Measurements from ENCODE around the gene CFAP61.
"Not testable (repeated sequence)": the region's sequence is repeated elsewhere in the genome, so short reads cannot be mapped to it uniquely, and the experiment has no call there.

Gene CFAP61

DNA sequence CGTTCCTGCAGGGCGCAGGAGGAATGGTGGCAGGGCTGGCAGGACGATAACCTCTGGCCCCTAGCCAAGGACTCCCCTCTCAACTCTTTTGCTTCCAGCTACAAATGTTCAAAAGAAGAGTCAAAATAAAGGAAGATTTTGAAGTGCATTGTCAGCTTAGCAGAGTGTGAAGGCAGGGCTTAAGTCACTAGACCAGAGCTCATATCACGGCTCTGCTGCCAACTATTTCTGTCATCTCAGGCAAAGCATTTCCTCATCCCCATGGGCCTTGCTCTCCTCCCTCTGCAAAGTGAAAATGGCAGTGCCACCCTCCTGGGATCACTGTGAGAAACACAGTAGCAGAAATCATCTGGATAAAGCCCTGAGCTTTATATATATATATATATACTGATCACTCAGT lies 36.7 kb downstream of the CFAP61 start:
- no peak overlapping the region for H3K4me3 Mint-ChIP-seq
- no peaks in the 10 kb centered on the region for H3K9me3 Mint-ChIP-seq
- H3K4me1 Mint-ChIP-seq = no peaks in the 10 kb centered on the region

DNA sequence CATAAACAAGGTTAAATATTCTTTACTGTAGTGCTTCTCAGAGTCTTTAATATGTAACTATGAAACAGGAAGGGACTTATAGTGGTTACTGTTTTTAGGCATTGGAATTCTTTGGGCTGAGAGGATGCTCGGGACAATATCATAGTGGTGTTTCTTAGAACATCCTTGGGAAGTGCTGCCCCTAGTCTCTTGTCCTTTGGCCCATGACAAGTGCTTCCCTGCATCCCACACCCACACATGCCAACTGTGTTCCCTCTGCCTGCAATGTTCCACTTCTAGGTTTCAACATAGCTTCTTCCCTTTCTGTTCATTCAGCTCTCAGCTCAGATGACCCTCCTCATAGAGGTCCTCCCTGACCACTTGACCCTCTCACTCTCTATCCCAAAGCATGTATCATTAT lies 37.6 kb downstream of the CFAP61 start:
- CTCF ChIA-PET = no interaction called here

More for the DNA sequence above, 36.7 kb downstream of the CFAP61 start:
- Mint-ChIP-seq H3K36me3 (no peaks in the 10 kb centered on the region), H3K27ac (no peak overlapping the region), H3K27me3 (peaks cover 4% of the 10 kb centered on the region)
- DNase-seq = no peak
- CTCF ChIA-PET = interaction anchor here (0.8 kb wide), 1 partner anchor 148 kb away, joined by 3 read pairs; no protein-coding TSS in a partner anchor

DNA sequence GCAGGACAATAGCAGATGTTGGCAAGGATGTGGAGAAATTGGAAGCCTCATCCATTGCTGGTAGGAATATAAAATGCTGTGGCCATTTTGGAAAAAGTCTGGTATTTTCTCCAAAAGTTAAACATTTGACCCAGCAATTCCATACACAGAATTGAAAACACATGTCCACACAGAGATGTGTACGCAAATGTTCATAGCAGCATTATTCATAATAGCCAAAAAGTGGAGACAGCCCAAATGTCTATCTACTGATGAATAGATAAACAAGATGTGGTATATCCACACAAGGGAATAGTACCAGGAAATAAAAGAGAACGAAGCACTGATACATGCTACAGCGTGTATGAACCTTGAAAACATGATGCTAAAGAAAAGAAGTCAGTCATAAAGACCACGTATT lies 40.5 kb downstream of the CFAP61 start:
- Mint-ChIP-seq H3K4me1 (no peaks in the 10 kb centered on the region), H3K4me3 (no peak overlapping the region), H3K27ac (no peak overlapping the region), H3K9me3 (no peaks in the 10 kb centered on the region), H3K36me3 (no peaks in the 10 kb centered on the region), H3K27me3 (no peaks in the 10 kb centered on the region)
- CTCF ChIA-PET = no interaction called here
- no peak for DNase-seq

More for the DNA sequence above, 37.6 kb downstream of the CFAP61 start:
- H3K9me3 Mint-ChIP-seq = no peaks in the 10 kb centered on the region
- no peaks in the 10 kb centered on the region for H3K36me3 Mint-ChIP-seq
- H3K27ac Mint-ChIP-seq = no peak overlapping the region
- DNase-seq = no peak
- peaks cover 4% of the 10 kb centered on the region for H3K27me3 Mint-ChIP-seq
- no peak overlapping the region for H3K4me3 Mint-ChIP-seq
- H3K4me1 Mint-ChIP-seq = no peaks in the 10 kb centered on the region

DNA sequence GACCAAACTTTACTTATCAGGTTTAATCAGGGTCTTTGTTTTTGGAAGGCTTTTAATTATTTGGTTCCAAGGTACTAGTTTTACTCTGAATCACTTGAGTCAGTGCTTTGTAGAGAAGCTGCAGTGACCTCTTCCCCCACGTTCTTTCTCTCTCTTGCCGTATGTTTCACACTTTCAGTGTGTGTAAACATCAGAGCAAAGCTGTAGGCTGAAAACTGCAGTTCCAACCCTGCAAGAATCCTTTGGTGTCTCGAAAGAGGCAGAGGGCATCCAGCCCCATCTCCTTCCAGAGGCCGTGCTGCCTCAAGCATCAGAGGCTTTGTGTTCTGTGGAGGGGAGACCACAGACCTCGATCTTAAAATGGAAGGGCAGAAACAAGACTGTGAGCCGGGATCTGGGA lies 42.1 kb downstream of the CFAP61 start:
- no peak overlapping the region for H3K27ac Mint-ChIP-seq
- H3K4me3 Mint-ChIP-seq = no peak overlapping the region
- CTCF ChIA-PET = no interaction called here
- no peaks in the 10 kb centered on the region for H3K36me3 Mint-ChIP-seq
- no peak for DNase-seq
- no peaks in the 10 kb centered on the region for H3K9me3 Mint-ChIP-seq
- H3K4me1 Mint-ChIP-seq = no peaks in the 10 kb centered on the region
- no peaks in the 10 kb centered on the region for H3K27me3 Mint-ChIP-seq

DNA sequence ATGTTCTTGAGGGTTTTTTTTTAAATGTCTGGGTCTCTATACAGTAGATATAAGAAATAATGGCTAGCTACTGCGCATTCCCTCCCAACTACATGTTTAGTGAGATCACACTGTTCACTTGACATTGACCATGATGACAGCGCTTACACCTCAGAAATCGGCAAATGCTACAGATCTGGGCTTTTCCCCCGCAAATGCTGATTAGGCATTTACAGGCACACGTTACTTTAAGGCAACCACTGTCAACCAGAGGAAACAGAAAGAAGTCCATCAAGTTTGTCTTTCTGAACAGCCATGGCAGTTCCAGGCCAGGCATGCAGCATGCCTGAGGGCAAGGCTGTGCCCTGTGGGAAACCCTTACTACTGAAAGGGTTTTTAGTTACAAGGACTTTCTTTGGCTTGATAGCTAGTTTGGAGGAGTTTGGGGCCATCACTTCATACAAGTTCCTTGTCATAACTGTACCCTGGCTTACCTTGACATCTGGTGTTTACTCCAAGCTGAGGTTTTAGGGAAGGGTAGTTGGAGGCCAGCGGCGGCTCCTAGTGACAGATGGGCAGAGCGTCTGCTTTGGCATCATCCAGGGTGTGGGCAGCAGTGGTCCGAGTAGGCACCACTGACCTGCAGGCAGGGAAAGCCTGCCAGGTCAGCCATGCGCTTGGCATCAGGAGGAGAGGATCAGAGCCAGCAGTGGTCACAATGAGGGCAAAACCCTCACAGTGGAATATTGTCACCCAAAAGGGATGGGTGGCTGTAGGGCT lies 43.0 kb downstream of the CFAP61 start:
- H3K27me3 Mint-ChIP-seq = no peaks in the 10 kb centered on the region
- CTCF ChIA-PET = no interaction called here
- no peak overlapping the region for H3K27ac Mint-ChIP-seq
- H3K9me3 Mint-ChIP-seq = no peaks in the 10 kb centered on the region
- DNase-seq = no peak
- no peaks in the 10 kb centered on the region for H3K4me1 Mint-ChIP-seq
- H3K4me3 Mint-ChIP-seq = no peak overlapping the region
- no peaks in the 10 kb centered on the region for H3K36me3 Mint-ChIP-seq

DNA sequence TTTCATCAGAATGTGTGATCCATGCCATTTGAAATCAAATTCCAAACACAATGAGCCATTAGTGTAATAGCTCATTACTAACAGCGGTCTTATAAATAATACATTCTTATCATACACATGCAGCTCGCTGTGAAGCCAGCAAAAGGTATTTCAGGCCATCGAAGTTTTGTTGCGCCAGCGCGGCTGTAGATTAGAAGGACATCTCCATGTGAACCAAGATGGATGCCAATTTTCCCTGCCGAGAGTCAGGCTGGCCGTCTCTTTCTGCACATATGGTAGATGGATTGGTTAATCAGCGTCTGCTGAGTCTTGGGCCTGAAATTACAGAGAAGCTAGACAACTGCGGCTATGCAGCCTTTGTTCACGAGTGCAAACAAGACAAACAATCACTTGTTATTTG lies 44.1 kb downstream of the CFAP61 start:
- H3K9me3 Mint-ChIP-seq = no peaks in the 10 kb centered on the region
- no peak overlapping the region for H3K4me3 Mint-ChIP-seq
- H3K27ac Mint-ChIP-seq = no peak overlapping the region
- H3K27me3 Mint-ChIP-seq = no peaks in the 10 kb centered on the region
- H3K36me3 Mint-ChIP-seq = no peaks in the 10 kb centered on the region
- CTCF ChIA-PET = no interaction called here
- no peaks in the 10 kb centered on the region for H3K4me1 Mint-ChIP-seq
- DNase-seq = no peak

DNA sequence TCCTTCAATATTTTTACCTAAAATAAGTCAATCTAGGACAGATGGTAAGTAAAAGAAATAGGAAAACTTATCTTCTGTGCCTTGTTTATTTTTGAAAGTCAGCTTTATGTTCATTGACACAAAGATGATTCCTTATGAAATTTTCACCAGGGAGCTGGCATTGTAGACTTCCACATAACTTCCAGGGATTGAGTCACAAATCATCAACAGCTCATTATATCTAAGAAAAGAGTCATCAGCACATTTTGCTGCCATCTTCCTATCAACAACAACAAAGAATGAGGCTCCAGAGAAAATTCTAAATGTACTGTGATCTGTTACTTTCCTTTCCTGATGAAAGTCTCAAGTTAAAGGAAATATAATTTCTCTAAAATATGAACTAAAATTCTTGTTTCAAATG lies 48.5 kb downstream of the CFAP61 start:
- Mint-ChIP-seq H3K27me3 (peaks cover 6% of the 10 kb centered on the region), H3K27ac (no peak overlapping the region), H3K36me3 (no peaks in the 10 kb centered on the region), H3K4me1 (no peaks in the 10 kb centered on the region), H3K4me3 (no peak overlapping the region), H3K9me3 (no peaks in the 10 kb centered on the region)
- DNase-seq = no peak
- CTCF ChIA-PET = no interaction called here

DNA sequence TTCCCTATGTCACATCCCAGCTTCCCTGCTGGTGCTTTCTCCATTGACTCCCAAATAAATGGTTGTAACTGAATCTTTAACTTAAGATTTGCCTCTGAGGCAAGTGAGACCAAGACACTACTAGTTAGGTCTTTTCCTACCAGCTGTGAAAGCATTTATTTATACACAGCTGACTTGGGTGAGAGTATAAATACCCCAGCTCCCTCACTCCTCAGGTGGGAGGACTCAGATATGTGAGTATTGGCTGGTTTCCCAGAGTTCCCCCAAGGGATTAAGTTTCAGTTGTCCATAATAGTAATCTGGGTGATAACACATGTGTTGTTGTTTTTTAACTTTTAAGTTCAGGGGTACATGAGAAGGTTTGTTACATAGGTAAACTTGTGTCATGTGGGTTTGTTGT lies 49.8 kb downstream of the CFAP61 start:
- Mint-ChIP-seq H3K4me3 (no peak overlapping the region), H3K4me1 (no peaks in the 10 kb centered on the region)
- CTCF ChIA-PET = no interaction called here

DNA sequence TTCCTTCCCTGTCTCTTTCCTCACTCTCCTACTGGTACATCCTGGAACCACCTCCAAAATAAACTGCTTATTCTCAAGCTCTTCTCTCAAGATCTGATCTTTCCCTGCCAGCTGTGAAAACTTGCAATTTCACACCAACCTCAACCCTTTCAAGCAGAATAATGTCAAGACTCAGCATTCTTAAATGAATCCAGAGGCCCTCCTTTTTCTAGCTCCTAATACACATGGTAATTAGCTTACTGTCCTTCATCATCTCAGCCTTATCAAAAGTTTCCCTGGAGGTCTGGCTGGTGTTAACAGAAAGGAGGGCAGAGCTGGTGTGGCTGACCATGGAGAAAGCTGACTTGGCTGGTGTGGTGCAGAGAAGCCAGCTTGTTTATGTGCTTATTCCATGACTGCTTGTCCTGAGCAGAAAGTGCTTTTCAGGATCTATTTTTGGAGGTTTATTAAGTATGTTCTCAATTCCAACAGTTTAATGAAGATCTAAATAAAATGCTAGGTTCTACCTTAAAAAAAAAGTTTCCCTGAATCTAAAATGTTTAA lies 50.5 kb downstream of the CFAP61 start:
- H3K4me1 Mint-ChIP-seq = no peaks in the 10 kb centered on the region
- DNase-seq = no peak
- CTCF ChIA-PET = no interaction called here
- no peak overlapping the region for H3K4me3 Mint-ChIP-seq
- no peaks in the 10 kb centered on the region for H3K36me3 Mint-ChIP-seq
- H3K27ac Mint-ChIP-seq = no peak overlapping the region
- H3K9me3 Mint-ChIP-seq = no peaks in the 10 kb centered on the region
- H3K27me3 Mint-ChIP-seq = peaks cover 6% of the 10 kb centered on the region

More for the DNA sequence above, 49.8 kb downstream of the CFAP61 start:
- no peak for DNase-seq
- Mint-ChIP-seq H3K27ac (no peak overlapping the region), H3K27me3 (peaks cover 6% of the 10 kb centered on the region), H3K9me3 (no peaks in the 10 kb centered on the region), H3K36me3 (no peaks in the 10 kb centered on the region)

DNA sequence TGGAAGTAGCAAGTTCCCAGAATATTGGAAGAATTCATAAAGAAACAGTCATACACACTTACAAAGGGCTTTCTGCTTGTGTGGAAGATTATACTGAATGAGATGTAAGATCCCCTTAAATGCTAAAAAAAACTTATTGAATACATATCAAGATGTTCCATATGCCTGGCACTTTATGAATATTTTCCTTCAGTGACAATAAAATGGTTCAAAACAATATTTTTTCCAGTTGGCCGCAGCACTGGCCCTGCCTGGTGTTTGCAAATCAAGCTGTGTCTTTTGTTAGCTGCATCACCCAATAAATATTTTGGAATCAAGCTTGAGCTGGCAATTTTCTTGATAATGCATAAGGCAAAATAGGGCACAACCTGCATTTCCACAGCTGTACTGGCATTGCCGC lies 51.2 kb downstream of the CFAP61 start:
- Mint-ChIP-seq H3K9me3 (no peaks in the 10 kb centered on the region), H3K36me3 (no peaks in the 10 kb centered on the region), H3K4me1 (no peaks in the 10 kb centered on the region), H3K4me3 (no peak overlapping the region), H3K27ac (no peak overlapping the region), H3K27me3 (peaks cover 6% of the 10 kb centered on the region)
- no peak for DNase-seq
- CTCF ChIA-PET = no interaction called here

DNA sequence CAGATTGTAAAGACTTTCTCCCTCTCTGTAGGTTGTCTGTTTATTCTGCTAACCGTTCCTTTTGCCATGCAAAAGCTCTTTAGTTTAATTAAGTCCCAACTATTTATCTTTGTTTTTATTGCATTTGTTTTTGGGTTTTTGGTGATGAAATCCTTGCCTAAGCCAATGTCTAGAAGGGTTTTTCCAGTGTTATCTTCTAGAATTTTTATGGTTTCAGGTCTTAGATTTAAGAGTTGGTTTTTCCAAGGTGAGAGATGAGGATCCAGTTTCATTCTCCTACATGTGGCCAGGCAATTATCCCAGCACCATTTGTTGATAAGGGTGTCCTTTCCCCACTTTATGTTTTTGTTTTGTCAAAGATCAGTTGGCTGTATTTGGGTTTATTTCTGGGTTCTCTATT lies 70.9 kb downstream of the CFAP61 start:
- H3K27me3 Mint-ChIP-seq, H3K4me1 Mint-ChIP-seq, H3K36me3 Mint-ChIP-seq, H3K4me3 Mint-ChIP-seq, DNase-seq, H3K27ac Mint-ChIP-seq, H3K9me3 Mint-ChIP-seq, CTCF ChIA-PET: not testable (repeated sequence)

DNA sequence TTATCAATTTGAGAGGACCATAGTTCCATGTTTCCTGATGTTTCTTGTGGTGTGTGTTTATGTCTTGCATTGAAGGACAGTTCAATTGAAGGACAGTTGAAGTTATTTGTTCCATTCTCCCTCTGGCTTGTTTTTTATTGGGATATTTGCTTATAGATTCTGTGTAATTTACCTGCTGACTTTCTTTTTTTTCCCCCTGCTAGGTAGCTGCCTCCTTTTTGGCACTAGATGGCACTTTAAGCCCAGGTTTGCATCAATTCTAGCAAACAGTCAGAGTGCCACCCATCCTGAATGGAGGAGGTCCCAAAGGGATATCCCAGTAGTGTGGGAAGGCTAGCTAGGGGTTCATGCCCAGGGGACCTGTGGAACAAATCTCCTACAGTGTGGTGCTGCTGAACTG lies 78.1 kb downstream of the CFAP61 start:
- no peak overlapping the region for H3K27ac Mint-ChIP-seq
- H3K36me3 Mint-ChIP-seq = no peaks in the 10 kb centered on the region
- no peak for DNase-seq
- no peak overlapping the region for H3K4me3 Mint-ChIP-seq
- peaks cover 10% of the 10 kb centered on the region for H3K27me3 Mint-ChIP-seq
- CTCF ChIA-PET = no interaction called here
- peaks cover 3% of the 10 kb centered on the region for H3K9me3 Mint-ChIP-seq
- H3K4me1 Mint-ChIP-seq = no peaks in the 10 kb centered on the region

DNA sequence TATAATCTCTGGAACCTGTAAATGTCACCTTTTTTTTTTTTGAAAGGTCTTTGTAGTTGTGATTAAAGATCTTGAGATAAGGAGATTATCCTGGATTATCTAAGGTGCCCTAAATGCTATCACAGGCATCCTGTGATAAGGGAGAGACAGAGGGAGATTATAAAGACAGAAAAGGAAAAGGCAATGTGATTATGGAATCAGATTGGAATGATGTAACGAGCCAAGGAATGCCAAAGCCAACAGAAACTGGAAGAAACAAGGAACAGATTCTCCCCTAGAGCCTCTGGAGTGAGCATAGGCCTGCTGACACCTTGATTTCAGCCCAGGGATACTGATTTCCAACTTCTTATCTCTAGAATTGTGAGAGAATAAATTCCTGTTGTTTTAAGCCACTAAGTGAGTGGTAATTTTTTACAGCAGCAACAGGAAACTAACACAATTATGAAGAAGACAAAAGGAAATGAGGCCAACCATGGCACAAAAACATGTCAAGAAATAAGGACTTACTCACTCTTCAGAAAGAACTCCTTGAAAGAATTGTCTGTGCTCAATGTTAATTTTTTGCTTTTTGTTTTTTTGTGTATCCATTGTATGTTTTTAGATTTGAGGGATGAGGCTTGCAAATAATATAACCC lies 82.7 kb downstream of the CFAP61 start:
- Mint-ChIP-seq H3K9me3 (peaks cover 3% of the 10 kb centered on the region), H3K4me3 (no peak overlapping the region), H3K27me3 (peaks cover 4% of the 10 kb centered on the region), H3K4me1 (no peaks in the 10 kb centered on the region), H3K36me3 (no peaks in the 10 kb centered on the region), H3K27ac (no peak overlapping the region)
- CTCF ChIA-PET = no interaction called here
- no peak for DNase-seq

DNA sequence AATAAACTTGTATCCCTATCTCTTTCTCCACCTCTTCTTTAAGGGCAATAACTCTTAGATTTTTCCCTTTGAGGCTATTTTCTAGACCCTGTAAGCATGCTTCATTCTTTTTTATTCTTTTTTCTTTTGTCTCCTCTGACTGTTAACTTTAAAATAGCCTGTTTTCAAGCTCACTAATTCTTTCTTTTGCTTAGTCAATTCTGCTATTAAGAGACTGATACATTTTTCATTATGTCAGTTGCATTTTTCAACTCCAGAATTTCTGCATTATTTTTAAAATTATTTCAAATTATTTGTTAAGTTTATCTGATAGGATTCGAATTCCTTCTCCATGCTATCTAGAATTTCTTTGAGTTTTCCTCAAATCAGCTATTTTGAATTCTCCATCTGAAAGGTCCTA lies 84.0 kb downstream of the CFAP61 start:
- no peak overlapping the region for H3K4me3 Mint-ChIP-seq
- no peak overlapping the region for H3K27ac Mint-ChIP-seq
- H3K36me3 Mint-ChIP-seq = no peaks in the 10 kb centered on the region

DNA sequence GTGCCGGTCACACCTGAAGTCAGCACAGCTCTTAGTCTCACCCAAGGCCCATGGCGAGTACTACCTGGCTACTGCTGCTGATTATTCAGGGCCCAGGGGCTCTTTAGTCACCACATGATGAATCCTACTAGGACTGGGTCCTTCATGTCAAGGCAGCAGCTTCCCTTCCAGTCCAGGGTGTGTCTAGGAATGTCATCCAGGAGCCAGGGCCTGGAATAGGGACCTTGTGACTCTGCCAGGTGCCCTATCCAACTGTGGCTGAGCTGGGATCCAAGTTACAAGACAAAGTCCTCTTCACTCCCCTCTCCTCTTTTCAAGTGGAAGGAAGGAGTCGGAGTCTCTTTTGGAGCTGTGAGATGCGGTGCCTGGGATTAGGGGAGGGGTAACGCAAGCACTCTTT lies 85.5 kb downstream of the CFAP61 start:
- no peak overlapping the region for H3K4me3 Mint-ChIP-seq
- H3K9me3 Mint-ChIP-seq = no peaks in the 10 kb centered on the region
- DNase-seq = no peak
- H3K27me3 Mint-ChIP-seq = no peaks in the 10 kb centered on the region
- no peaks in the 10 kb centered on the region for H3K4me1 Mint-ChIP-seq
- no peak overlapping the region for H3K27ac Mint-ChIP-seq
- H3K36me3 Mint-ChIP-seq = no peaks in the 10 kb centered on the region
- CTCF ChIA-PET = no interaction called here

More for the DNA sequence above, 84.0 kb downstream of the CFAP61 start:
- CTCF ChIA-PET = no interaction called here
- Mint-ChIP-seq H3K9me3 (no peaks in the 10 kb centered on the region), H3K27me3 (no peaks in the 10 kb centered on the region), H3K4me1 (no peaks in the 10 kb centered on the region)
- no peak for DNase-seq

All from activated naive CD4-positive, alpha-beta T cell treated with anti-CD3 and anti-CD28 coated beads, Interleukin-2, amount 10 ng/mL, durations not matched to agents 7 days and 5 days (primary cell).